SU-DHL-6 (cell line): ENCODE measurements around the gene KLK4.

ENCODE experiments used
- H2AFZ ChIP-seq: fragments of 200-600 bp; sonication (generic); 2 replicates; pipeline ENCODE4 v1.6.1; 2014; ENCODE audit warnings: low read depth, mild to moderate bottlenecking, moderate library complexity, mixed read lengths, antibody characterized with exemption, low read length; ENCODE audit not compliant: severe bottlenecking
- H3F3A ChIP-seq: fragments of 200-600 bp; shearing (Covaris generic); 2 replicates; pipeline ENCODE4 v1.6.0; 2016; ENCODE audit warnings: antibody characterized with exemption, mild to moderate bottlenecking; ENCODE audit not compliant: insufficient read depth
- H3K27ac ChIP-seq: fragments of 200-600 bp; sonication (generic); 2 replicates; pipeline ENCODE4 v1.5.1; 2016; ENCODE audit warnings: low read depth, mild to moderate bottlenecking, low read length, moderate library complexity, mixed read lengths
- H3K27me3 ChIP-seq: fragments of 200-600 bp; sonication (generic), shearing (Covaris generic); 2 replicates; pipeline ENCODE4 v1.6.0; 2014; ENCODE audit warnings: mild to moderate bottlenecking, low read length
- H3K36me3 ChIP-seq: fragments of 200-600 bp; sonication (generic); 2 replicates; pipeline ENCODE4 v1.6.1; 2014; ENCODE audit warnings: mild to moderate bottlenecking, low read length, mixed read lengths
- H3K4me2 ChIP-seq: fragments of 300-600, 200-600 bp; shearing (Covaris generic), sonication (generic); 2 replicates; pipeline ENCODE4 v1.6.0; 2014; ENCODE audit warnings: low read length, low read depth, mild to moderate bottlenecking; ENCODE audit not compliant: poor library complexity, severe bottlenecking
- H3K4me3 ChIP-seq: fragments of 200-600 bp; sonication (generic); 2 replicates; pipeline ENCODE4 v1.5.1; 2014; ENCODE audit warnings: antibody characterized with exemption, low read length, mild to moderate bottlenecking, mixed read lengths; ENCODE audit not compliant: insufficient read depth, poor library complexity, severe bottlenecking
- H3K79me2 ChIP-seq: fragments of 200-600 bp; sonication (generic); 2 replicates; pipeline ENCODE4 v1.6.1; 2014; ENCODE audit warnings: mild to moderate bottlenecking, low read length, moderate library complexity; ENCODE audit not compliant: insufficient read depth
- H3K9ac ChIP-seq: fragments of 200-600 bp; sonication (generic); 2 replicates; pipeline ENCODE4 v1.7.0; 2014; ENCODE audit warnings: mild to moderate bottlenecking, low read length
- H3K9me2 ChIP-seq: fragments of 200-600 bp; sonication (generic); replicated peaks from 2 replicates; pipeline ENCODE4 v1.6.1; 2014; ENCODE audit warnings: low read length; ENCODE audit not compliant: insufficient read depth
- H3K9me3 ChIP-seq: fragments of 200-600 bp; sonication (generic); 2 replicates; pipeline ENCODE4 v1.6.1; 2014; ENCODE audit warnings: low read length, mixed read lengths; ENCODE audit not compliant: insufficient read depth
- H4K20me1 ChIP-seq: fragments of 200-600 bp; sonication (generic); 2 replicates; pipeline ENCODE4 v1.6.1; 2014; ENCODE audit warnings: low read depth, mild to moderate bottlenecking, antibody characterized with exemption, low read length, moderate library complexity, mixed read lengths
- CTCF ChIP-seq: fragments of 200-600 bp; sonication (generic); IDR thresholded peaks from one replicate; pipeline ENCODE4 v1.5.1; 2017; ENCODE audit warnings: antibody characterized with exemption, mild to moderate bottlenecking, low read length, moderate library complexity; ENCODE audit not compliant: insufficient read depth, poor library complexity, severe bottlenecking
- EZH2phosphoT487 ChIP-seq: fragments of 200-600 bp; sonication (generic), shearing (Covaris generic); conservative IDR thresholded peaks from 2 replicates; pipeline ENCODE4 v1.6.1; 2018; ENCODE audit warnings: mild to moderate bottlenecking, antibody characterized with exemption, low read length, moderate library complexity, mixed read lengths

Gene KLK4

GRCh38 chr19:50876456-50876855, 34.7 kb downstream of the KLK4 start:
- no peak overlapping the region for H3K4me3 ChIP-seq
- H3K27ac ChIP-seq = no peak overlapping the region
- no peaks in the 10 kb centered on the region for H3F3A ChIP-seq
- TF ChIP-seq EZH2phosphoT487 (no peak), CTCF (no peak)
- no peaks in the 10 kb centered on the region for H3K79me2 ChIP-seq
- H4K20me1 ChIP-seq = no peaks in the 10 kb centered on the region
- no peak overlapping the region for H3K4me2 ChIP-seq
- no peaks in the 10 kb centered on the region for H3K9me3 ChIP-seq
- H2AFZ ChIP-seq = no peak overlapping the region
- H3K27me3 ChIP-seq = no peaks in the 10 kb centered on the region; the same call in 1 of the 2 replicates
- no peaks in the 10 kb centered on the region for H3K9me2 ChIP-seq
- no peaks in the 10 kb centered on the region for H3K36me3 ChIP-seq
- H3K9ac ChIP-seq = no peak overlapping the region

- H3K9ac ChIP-seq = no peak overlapping the region
Observed at GRCh38 chr19:50875795-50876422, 35.3 kb downstream of the KLK4 start.

DNA sequence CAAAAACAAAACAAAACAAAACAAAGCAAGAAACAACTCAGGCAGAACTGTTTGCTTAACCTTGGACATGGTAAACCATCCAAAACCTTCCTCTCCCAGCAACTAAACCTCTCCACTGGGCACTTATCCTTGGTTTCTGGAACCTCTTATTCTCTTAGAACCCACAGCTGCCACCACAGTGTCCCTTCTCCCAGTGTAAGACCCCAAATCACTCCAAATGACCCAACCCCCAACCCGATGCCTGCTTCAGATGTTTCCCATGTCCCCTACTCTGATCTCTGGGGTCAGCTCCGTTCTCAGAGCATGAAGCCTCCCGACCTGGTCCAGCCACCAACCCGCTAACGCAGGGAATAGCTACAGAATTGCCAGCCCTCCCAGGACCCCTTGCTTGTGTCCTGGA, 37.0 kb downstream of the KLK4 start:
- no peaks in the 10 kb centered on the region for H4K20me1 ChIP-seq
- TF ChIP-seq CTCF (no peak), EZH2phosphoT487 (no peak)

More at GRCh38 chr19:50875795-50876422, 35.3 kb downstream of the KLK4 start:
- Histone ChIP-seq H4K20me1 (no peaks in the 10 kb centered on the region), H2AFZ (no peak overlapping the region), H3K9me2 (no peaks in the 10 kb centered on the region), H3K4me3 (no peak overlapping the region), H3K27ac (no peak overlapping the region), H3K36me3 (no peaks in the 10 kb centered on the region), H3K4me2 (no peak overlapping the region), H3K9me3 (no peaks in the 10 kb centered on the region), H3K27me3 (no peaks in the 10 kb centered on the region; the same call in 1 of the 2 replicates), H3K79me2 (no peaks in the 10 kb centered on the region), H3F3A (no peaks in the 10 kb centered on the region)
- TF ChIP-seq EZH2phosphoT487 (no peak), CTCF (no peak)

More for the DNA sequence above, 37.0 kb downstream of the KLK4 start:
- no peaks in the 10 kb centered on the region for H3F3A ChIP-seq
- no peak overlapping the region for H3K27ac ChIP-seq
- no peak overlapping the region for H3K4me3 ChIP-seq
- H3K27me3 ChIP-seq = no peaks in the 10 kb centered on the region; the same call in 1 of the 2 replicates
- H3K9me3 ChIP-seq = no peaks in the 10 kb centered on the region
- no peak overlapping the region for H3K4me2 ChIP-seq
- no peak overlapping the region for H2AFZ ChIP-seq
- no peaks in the 10 kb centered on the region for H3K79me2 ChIP-seq
- no peaks in the 10 kb centered on the region for H3K36me3 ChIP-seq
- no peak overlapping the region for H3K9ac ChIP-seq
- H3K9me2 ChIP-seq = no peaks in the 10 kb centered on the region
